HL-60 (cell line): ENCODE data around the gene LIMA1.

Experiments used
- POLR2AphosphoS5 ChIP-seq: IDR thresholded peaks from 2 replicates; pipeline ENCODE4 v1.6.1; 2012; ENCODE audit warnings: low read depth
- REST ChIP-seq: IDR thresholded peaks from 2 replicates; pipeline ENCODE4 v1.6.1; 2012; ENCODE audit warnings: low read depth; ENCODE audit not compliant: insufficient replicate concordance
- SPI1 ChIP-seq: IDR thresholded peaks from 2 replicates; pipeline ENCODE4 v1.6.1; 2012; ENCODE audit warnings: low read depth, mild to moderate bottlenecking, borderline replicate concordance
- TF ChIP-seq, protein P1 (sequence below): IDR thresholded peaks from one replicate; pipeline ENCODE4 v1.5.1; 2011; ENCODE audit warnings: low read length, control low read depth, inconsistent platforms; ENCODE audit not compliant: insufficient read depth

GRCh38 chr12:50240792-50241114 is 42.6 kb downstream of the LIMA1 start:
- TF ChIP-seq, protein P1, sequence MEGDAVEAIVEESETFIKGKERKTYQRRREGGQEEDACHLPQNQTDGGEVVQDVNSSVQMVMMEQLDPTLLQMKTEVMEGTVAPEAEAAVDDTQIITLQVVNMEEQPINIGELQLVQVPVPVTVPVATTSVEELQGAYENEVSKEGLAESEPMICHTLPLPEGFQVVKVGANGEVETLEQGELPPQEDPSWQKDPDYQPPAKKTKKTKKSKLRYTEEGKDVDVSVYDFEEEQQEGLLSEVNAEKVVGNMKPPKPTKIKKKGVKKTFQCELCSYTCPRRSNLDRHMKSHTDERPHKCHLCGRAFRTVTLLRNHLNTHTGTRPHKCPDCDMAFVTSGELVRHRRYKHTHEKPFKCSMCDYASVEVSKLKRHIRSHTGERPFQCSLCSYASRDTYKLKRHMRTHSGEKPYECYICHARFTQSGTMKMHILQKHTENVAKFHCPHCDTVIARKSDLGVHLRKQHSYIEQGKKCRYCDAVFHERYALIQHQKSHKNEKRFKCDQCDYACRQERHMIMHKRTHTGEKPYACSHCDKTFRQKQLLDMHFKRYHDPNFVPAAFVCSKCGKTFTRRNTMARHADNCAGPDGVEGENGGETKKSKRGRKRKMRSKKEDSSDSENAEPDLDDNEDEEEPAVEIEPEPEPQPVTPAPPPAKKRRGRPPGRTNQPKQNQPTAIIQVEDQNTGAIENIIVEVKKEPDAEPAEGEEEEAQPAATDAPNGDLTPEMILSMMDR = no peak
- no peak for TF ChIP-seq POLR2AphosphoS5
- TF ChIP-seq SPI1 = no peak
- TF ChIP-seq REST = no peak
